NCI-H526 (cell line): Measurements from ENCODE around the gene MAGIX.

ENCODE experiments used
- DNase-seq, 2 experiments: peaks; one replicate each; lab custom pipeline; 2025; lab: John Stamatoyannopoulos, UW

MAGIX gene

GRCh38 chrX:49204709-49205108 is 42.2 kb downstream of the MAGIX start:
- no peak for DNase-seq

GRCh38 chrX:49205443-49205842 is 42.9 kb downstream of the MAGIX start:
- DNase-seq = no peak

GRCh38 chrX:49206543-49206942 is 44.0 kb downstream of the MAGIX start:
- DNase-seq = no peak

- DNase-seq = no peak
Observed at GRCh38 chrX:49208399-49208798, 45.8 kb downstream of the MAGIX start.

- no peak for DNase-seq
Observed at GRCh38 chrX:49209434-49210251, 47.1 kb downstream of the MAGIX start.

GRCh38 chrX:49210406-49210805 is 47.8 kb downstream of the MAGIX start:
- DNase-seq = no peak

GRCh38 chrX:49211074-49211473 is 48.5 kb downstream of the MAGIX start:
- DNase-seq = no peak

- DNase-seq = no peak
Observed at GRCh38 chrX:49212209-49212608, 49.7 kb downstream of the MAGIX start.

- no peak for DNase-seq
Observed at GRCh38 chrX:49212861-49213260, 50.3 kb downstream of the MAGIX start.

GRCh38 chrX:49214416-49214815 is 51.9 kb downstream of the MAGIX start:
- DNase-seq = no peak

GRCh38 chrX:49214996-49215526 is 52.5 kb downstream of the MAGIX start:
- DNase-seq = no peak
